NCI-H2029 treated with DMSO at 0.1 percent for 48 hours (cell line): Measurements from ENCODE around the gene PSMD3.

Experiments used
- DNase-seq: peaks from one replicate; lab custom pipeline; 2025; lab: John Stamatoyannopoulos, UW

PSMD3 gene

DNA sequence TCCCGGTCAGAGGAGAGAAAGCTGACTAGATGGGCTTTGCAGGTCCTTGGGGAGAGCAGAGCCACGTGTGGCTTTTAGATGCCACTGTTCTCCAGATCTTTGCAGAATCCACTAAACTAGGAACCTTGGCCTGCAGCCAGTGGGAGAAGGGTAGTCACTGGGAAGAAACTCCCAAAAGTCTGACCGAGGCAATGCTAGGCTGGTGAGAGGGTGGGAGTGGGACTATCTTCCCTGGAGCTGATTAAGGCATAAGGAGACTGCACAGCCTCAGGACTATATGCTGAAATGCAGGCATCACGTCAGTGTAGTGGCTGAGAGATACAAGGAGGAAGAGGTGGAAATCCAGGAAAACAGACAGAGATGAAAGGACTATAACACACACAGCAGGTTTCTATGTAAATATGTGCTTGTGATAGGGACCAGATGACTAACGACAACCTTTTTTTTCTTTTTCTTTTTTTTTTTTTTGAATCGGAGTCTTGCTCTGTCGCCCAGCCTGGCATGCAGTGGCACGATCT, 20.0 kb upstream of the PSMD3 start:
- DNase-seq, result no peak

DNA sequence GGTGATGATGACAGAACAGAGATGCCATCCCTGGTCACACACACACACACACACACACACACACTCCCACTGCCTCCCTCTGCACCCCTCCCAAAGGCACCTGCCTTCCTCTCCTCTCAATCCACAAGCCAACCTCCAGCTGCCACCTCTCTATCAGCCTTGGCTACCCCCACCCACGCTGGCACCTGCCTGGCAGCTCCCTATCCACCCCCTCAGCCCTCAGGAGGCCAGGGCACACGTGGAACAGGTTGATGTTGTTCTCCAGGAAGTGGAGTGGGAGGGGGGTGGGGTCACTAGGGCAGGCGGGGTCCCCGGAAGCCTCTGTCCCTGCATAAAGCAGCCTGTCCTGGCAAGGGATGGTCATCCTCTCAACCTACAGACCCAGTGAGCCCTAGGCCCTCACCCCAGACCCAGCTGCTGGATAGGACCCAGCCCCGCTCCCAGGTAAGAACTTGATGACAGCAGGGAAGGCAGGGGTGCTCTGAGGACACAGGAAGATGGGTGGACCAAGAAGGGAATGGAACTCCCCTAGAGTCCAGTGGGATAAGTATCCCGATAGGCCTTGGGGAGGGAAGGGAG, 17.9 kb upstream of the PSMD3 start, which contains the start of gene GSDMA:
GSDMA (plus strand) TSS at position 363 of the 579 bp plus-strand sequence. CDS start 2,684 bp downstream, outside the sequence.
- DNase-seq, result no peak

DNA sequence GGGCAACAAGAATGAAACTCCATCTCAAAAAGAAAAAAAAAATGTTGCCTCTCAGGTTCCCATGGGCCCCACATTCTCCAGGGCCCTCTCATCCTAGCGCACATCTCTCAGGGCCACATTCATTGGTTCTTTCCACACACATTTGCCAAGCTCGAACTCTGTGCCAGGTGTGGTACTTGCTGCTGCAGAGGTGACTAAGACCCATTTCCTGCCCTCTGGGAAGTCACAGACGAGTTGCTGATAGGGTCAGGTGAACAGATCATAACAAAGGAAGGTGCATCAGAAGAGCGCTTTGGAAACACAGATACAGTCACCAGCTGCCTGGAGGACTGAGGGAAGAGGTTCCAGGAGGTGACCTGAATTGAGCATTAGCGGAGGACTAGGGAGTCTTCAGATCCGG, 16.8 kb upstream of the PSMD3 start:
- no peak for DNase-seq

DNA sequence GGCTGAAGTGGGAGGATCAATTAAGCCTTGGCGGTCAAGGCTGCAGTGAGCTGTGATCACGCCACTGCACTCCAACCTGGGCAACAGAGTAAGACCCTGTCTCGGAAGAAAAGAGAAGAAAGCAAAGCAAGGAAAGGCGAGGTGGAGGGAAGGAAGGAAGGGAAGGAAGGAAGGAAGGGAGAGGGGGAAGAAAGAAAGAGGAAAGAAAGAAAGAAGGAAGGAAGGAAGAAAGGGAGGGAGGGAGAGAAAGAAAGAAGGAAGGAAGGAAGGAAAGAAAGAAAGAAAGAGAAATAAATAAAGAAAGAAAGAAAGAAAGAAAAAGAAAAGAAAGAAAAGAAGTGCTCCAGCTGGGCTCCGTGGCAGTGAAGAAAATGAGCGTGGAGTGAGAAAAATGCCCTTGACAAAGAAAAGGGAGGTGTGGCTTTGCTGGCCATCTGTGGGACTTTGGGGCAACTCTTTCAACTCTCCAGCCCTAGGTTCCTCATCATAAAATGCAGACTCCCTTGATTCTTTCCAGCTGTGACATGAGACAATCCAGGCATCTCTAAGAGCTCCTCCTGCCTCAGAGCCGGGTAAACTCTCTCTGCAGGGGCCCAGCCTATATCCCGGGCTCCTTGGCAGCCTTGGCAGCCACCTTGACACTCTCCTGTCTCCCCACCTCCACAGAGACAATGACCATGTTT, 15.4 kb upstream of the PSMD3 start:
- DNase-seq, result no peak

DNA sequence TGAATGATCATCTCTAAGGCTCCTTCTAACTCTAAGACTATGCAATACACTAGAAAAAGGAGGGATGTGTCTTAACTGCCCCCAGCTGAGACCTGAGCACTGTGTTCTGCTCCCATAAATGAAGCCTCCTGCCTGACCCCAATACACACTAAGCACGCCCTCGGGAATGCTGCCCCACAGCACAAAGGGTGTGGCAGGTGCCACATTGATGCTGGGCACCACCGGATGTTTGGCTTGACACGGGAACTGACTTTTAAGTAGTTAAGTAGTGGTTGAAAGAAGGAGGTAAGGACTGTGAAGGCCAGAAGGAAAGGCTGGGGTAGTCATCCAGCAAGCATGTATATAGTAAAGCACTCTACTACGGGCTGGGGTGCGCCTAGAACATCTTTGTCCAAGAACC, 13.8 kb upstream of the PSMD3 start:
- DNase-seq, result no peak

DNA sequence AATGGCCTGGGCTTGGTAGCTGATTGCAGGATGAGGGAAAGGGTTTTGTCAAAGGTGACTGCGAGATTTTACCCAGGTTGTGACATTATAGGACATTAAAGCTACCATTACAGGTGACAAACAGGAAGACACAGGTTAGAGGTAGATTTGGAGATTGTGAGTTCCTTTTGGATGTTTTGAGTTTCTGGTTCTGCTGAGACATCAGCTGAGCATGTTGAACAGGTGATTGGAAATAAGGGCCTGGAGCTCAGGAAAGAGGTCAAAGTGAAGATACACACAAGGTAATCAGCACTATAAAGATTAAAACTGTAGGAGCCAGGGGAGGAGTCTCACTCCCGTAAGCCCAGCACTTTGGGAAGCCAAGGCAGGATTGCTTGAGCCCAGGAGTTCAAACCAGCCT, 11.8 kb upstream of the PSMD3 start:
- DNase-seq, result no peak

DNA sequence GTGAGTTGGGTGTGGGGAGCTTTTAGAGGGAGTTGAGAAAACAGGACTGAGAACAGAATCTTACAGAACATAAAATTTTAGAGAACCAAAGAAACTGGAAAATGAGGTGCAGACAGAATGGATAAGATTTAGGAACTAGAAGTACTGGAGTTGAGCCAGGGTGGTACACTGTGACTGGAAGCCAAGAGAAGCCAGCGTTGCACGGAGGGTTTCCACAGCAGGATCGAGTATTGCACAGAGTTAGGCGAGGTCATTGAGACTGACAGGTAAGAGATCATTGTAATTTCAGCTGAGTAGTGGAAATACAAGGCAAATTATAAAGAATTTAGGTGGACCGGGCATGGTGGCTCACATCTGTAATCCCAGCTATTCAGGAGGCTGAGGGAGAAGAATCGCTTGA, 11.2 kb upstream of the PSMD3 start:
- DNase-seq, result no peak

DNA sequence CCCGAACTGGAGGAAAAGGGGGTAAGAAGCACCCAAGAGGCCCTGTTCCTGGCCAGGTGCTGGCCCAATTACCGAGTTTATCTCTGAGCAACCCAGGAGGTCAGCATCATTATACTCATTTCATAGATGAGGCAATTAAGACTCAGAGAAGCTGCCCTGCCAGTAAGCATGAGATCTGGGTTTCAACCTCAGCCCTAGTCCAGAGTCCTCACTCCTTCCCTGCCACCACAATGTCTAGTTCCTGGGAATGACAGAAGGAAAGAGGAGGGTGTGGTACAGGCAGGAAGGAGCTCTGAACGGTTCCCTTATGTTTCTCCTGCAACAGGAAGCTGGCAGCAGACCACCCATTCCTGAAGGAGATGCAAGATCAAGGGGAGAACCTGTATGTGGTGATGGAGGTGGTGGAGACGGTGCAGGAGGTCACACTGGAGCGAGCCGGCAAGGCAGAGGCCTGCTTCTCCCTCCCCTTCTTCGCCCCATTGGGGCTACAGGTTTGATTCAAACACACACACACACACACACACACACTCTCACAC, 10.4 kb upstream of the PSMD3 start:
- DNase-seq, result no peak

DNA sequence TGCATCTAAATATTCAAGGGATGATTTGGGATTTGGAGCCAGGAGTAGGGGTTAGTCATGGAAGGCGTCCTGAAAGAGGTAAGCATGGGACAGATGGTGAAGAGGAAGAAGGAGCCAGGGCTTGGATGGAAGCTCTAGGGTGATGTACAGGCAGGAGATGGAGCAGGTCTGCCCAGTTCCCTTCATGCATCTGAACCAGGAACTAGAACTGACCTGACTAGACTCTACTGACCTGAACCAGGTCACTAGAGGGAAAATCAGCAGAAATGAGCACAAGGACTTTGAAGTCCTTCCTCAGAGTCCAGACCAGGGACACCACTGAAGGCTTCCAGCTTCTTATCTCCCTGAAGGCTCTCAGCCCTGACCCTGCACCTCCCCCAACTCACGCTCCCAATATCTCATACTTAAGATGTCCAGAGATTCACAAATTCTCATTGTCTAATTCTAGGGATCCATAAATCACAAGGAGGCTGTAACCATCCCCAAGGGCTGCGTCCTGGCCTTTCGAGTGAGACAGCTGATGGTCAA, 9.5 kb upstream of the PSMD3 start:
- no peak for DNase-seq

DNA sequence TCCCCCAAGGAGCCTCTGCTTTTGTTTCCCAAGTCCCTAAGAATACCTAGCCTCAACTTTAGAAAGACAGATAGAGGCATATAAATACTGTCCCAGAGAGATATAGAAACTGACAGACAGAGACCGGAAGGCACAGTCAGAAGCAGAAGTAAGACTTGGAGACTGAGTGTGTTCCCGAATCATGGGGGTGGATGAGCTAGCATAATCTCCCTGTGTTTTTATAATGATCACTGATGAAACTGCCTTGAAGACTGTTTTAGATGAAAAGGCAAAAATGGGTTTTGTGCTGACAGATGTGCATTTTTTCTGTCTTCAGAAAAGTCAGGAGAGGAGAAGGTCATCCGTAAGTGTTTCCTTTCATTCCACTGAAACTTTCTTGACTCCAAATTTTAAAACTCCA, 8.3 kb upstream of the PSMD3 start:
- no peak for DNase-seq

DNA sequence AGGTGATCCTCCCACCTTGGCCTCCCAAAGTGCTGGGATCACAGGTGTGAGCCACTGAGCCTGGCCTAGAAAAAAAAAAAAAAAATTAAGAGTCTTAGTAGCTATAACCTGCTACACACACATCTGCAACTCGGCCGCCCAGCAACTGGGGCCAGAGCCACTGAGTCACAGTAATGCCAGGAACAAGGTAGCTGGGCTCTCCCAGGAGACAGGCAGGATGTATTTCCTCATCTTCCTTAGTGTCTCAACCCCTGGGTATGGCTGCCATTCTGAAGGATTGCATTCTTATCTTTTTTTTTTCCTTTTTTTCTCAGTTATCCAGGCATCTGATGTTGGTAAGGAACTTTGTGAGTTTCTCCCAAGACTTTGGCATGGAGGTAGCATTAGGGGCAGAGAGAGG, 7.1 kb upstream of the PSMD3 start:
- DNase-seq, result no peak

DNA sequence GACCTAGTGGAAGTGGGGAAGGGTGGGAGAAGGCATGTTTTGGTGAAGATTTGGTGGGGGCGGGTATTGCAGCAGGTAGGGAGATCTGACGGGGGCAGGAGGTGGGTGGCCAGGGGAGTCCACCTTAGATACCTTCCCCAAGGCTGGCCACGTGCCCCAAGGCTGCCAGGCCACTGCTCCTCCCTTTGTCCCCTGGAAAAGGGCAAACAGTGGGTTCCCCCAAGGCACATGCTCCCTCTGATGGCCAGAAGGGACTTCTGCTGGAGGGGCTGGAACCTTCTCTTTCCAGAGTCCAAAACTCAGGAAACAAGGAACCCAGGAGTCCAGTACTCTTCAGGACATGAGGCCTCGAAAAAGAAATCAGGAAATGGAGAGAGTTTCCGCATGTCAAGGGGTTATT, 6.2 kb upstream of the PSMD3 start:
- DNase-seq, result no peak

DNA sequence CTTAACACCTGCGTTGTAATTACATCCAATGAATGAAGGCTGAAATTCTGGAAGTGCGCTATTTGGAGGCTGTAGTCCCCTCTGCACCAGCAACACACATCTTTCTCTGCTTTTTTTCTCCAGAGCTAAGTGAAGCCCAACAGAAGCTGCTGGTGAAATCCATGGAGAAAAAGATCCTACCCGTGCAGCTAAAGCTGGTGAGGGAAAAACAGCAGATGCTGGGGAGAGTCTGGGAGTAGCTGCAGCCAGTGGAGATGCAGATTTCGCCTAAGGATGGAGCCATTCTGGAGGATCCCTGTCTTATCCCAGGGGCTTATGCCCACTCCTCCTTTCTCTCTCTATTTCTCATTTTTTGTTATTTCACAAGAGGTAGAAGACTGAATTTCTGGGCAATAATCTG, 4.8 kb upstream of the PSMD3 start:
- no peak for DNase-seq

DNA sequence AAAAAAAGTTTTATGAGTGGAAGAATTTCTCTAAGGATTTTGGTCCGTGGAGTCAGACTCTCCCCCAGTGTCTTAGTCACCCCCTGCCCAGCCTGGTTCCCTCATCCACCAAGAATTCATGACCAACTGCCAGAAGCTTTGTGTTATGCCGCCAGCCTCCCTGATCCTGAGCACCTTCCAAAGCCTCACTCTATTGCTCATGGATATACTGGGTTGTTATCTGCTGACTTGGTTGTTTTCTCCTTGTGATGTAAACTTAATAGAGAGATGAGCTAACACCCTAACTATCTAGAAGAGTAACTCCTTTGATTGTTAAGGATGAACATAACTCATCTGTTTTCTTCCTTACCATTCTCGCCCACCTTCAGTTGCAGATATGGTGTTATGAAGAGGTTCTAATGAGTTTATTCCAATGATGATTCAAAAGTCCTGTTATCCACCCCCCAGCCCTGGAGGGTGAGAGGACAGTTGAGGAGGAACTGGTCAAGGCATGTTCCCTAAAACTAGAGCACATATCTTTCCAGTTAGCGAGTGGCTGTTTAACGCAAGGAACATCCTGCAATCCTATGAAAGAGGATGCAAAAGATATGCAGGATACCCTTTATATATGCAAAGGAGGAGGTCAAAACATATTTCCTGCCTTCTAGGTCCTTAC, 1.5 kb upstream of the PSMD3 start:
- DNase-seq, result no peak

DNA sequence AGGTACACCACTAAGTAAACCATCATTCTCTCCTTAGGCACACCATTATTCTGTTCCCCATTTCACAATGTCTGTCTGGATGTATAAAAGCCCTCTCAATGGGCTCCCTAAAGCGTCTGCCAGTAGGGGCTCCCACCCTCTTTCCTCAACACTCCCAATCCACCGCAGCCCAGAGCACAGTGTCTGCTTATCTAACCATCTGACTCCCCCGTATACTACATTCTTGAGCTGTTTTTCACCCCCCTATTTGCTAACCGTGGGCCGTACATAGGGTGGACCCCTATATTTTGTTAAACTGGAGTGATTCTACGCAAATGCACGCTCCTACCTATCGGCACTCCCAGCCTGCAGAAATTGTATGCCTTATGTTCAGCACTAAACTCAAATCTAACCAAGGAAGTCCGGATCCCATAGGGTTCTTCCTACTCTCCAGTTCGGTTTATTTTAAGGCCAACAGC, 685 bp upstream of the PSMD3 start:
- DNase-seq, result no peak

DNA sequence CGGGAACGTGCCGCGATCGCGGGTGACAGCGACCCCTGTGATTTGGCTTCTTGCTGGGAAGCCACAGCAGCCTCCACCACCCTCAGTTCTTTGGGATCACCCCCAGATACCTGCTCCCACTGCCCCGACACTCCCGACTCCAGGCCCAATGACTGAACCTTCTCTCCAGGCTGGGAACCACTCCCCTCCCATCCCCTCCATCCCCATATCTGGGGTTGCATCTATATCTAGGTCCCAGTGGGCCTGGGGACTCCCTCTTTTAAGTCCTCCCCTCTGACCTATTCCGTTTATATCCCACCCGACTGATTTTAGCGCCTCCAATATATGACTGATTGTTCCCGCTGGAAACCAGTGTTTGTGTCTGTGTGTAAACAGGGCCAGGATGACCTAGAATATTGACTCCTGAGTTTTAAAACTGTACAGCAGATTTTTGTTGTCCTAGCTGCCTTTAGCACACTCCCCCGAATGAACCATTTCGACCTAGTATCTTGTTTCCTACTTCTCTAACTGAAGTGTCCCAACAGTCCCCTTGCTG, 667 bp downstream of the PSMD3 start:
- DNase-seq, result no peak

DNA sequence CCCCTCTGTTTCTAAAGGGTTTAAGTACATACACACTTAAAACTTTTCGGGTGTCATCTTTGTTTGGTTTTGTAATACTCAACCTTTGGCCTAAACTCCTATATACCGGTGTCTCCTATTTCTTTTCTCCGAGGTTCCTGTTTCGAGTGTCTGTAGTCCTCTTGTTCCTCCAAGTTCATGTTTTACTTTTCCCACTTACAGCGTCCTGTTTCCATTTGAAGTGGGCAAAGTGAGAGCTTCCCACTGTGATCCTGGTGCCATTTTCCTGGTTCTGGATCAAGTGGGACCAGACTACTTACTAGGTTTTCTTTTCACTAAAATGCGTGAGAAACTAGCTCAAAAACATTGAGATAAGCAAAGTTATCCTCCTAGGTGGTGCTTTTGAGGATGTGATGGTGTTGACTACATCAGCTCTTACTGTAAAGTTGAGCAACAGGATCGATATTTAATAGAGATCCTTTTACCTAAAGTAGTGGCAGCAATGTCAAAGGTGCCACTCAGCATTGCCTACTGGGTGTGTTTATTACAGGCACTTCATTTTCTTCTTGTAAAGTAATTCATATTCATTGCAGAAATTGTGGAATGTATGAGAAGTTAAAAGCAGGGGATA, 1.3 kb downstream of the PSMD3 start:
- no peak for DNase-seq

DNA sequence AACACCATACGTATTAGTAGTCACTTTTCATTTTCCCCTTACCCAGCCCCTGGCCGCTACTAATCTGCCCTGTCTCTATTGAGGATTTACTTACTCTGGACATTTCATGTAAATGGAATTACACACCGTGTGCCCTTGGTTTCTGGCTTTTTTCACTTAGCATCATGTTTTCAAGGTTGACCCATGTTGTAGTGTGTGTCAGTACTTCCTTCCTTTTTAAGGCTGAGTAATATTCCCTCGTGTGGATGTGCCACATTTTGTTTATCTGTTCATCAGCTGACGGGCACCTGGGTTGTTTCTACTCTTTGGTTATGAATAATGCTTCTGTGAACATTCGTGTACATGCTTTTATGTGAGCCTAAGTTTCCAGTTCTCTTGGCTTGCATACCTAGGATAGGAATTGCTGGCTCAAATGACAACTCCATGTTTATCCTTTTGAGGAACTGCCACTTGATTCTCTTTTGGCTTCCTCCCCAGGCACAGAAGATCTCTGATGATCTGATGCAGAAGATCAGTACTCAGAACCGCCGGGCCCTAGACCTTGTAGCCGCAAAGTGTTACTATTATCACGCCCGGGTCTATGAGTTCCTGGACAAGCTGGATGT, 7.7 kb downstream of the PSMD3 start:
- no peak for DNase-seq

DNA sequence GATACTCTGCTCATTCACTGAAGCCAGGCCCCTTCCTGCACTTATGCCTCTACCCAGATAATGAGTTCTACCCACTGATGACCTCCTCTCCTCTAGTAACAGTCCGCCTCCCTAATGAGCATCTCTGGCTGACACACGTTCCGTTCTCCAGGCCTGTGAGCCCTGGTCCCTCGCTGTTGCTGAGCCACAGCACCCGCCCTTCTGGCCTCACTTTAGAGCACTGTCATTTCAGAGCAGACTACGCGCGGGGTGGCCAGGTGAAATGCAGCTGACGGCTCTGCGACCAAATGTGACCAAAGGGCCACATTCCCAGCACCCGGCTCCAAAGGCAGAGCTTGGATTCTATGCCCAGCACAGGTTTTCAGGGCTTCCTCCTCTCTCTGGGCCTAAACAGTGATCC, 13.8 kb downstream of the PSMD3 start:
- DNase-seq, result no peak

DNA sequence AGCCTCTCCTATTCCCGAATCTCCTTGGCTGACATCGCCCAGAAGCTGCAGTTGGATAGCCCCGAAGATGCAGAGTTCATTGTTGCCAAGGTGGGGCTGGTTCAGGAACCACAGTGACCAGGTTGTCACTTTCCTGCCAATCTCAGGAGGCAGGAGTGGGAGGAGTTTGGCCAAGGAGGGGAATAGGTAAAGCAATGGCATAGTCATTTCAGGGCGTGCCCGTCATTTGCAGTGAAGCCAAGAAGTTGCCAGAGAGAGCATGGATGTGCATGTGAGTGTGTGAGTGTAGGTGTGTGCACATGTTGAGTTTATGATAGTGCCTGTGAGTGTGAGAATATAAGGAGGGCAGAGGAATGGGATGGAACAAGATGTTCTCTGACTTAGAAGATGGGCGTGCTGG, 14.8 kb downstream of the PSMD3 start:
- no peak for DNase-seq

DNA sequence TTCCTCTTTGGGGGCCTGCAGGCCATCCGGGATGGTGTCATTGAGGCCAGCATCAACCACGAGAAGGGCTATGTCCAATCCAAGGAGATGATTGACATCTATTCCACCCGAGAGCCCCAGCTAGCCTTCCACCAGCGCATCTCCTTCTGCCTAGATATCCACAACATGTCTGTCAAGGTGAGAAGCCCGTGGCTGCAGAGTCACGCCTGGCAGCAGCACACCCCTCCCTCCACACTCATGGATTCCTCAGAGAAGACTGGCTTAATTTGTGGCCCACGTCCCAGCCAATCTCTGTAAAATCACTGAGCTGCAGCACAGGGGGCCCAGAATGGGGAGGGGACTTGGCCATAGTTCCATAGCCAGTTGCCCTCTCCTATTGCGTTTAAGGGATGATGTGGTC, 15.6 kb downstream of the PSMD3 start:
- DNase-seq, result no peak

DNA sequence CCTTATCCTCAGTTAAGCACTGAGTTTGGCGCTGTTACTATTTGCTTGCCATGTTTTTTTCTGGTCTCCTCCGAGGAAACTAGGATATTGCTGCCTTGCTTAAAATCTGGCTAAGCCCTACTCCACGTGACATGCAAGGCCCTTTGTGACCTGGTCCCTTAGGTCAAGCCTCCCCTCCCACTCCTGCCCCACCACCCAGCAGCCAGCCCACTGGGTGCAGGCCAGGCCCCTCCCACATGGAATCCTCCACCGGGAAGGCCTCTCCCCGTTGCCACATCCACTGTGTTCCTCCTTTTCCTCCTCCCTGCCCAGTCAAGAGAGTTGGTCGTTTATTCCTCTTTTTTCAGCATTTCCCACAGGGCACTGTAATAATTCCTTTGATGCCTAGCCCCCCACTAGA, 16.2 kb downstream of the PSMD3 start:
- no peak for DNase-seq
